HEK293T (cell line): ENCODE measurements around the gene XIST.
A peak's percentile ranks its signal among the peaks of the same experiment; 100 is the strongest.
"Not testable (repeated sequence)": the region's sequence is repeated elsewhere in the genome, so short reads cannot be mapped to it uniquely, and the experiment has no call there.

Experiments
- CTCF ChIA-PET: fragments of 350-600 bp; formaldehyde crosslinking; extraction: SDS; loops from one replicate; lab custom pipeline; 2021; ENCODE audit warnings: antibody characterized with exemption, inconsistent platforms; lab: Yijun Ruan, JAX
- POLR2A ChIA-PET: fragments of 350-600 bp; formaldehyde crosslinking; extraction: SDS; loops from one replicate; lab custom pipeline; 2020; ENCODE audit warnings: antibody characterized with exemption, inconsistent platforms; lab: Yijun Ruan, JAX
- DNase-seq: peaks from one replicate; pipeline ENCODE4 v3.0.0; 2012; ENCODE audit warnings: mixed read lengths; ENCODE audit errors: extremely low spot score
- ARNT ChIP-seq: fragments of 450-650 bp; IDR thresholded peaks from 2 replicates; pipeline ENCODE4 v1.6.1; 2017; ENCODE audit warnings: mild to moderate bottlenecking
- BHLHE40 ChIP-seq: fragments of 450-650 bp; IDR thresholded peaks from 2 replicates; pipeline ENCODE4 v1.6.1; 2016; ENCODE audit warnings: mild to moderate bottlenecking, moderate library complexity, borderline replicate concordance
- CTBP1 ChIP-seq: fragments of 450-650 bp; IDR thresholded peaks from 2 replicates; pipeline ENCODE4 v1.6.1; 2016; ENCODE audit warnings: borderline replicate concordance
- ELF4 ChIP-seq: fragments of 450-650 bp; IDR thresholded peaks from 2 replicates; pipeline ENCODE4 v1.6.1; 2017; ENCODE audit warnings: antibody characterized with exemption
- FOXA1 ChIP-seq: fragments of 450-650 bp; IDR thresholded peaks from 2 replicates; pipeline ENCODE4 v1.6.1; 2016; ENCODE audit warnings: mild to moderate bottlenecking
- FOXK2 ChIP-seq: fragments of 450-650 bp; IDR thresholded peaks from 2 replicates; pipeline ENCODE4 v1.6.1; 2016; ENCODE audit warnings: mild to moderate bottlenecking
- FOXM1 ChIP-seq: fragments of 450-650 bp; IDR thresholded peaks from 2 replicates; pipeline ENCODE4 v1.6.1; 2017; ENCODE audit warnings: mild to moderate bottlenecking, borderline replicate concordance
- L3MBTL2 ChIP-seq: fragments of 450-650 bp; conservative IDR thresholded peaks from 2 replicates; pipeline ENCODE4 v1.6.1; 2016; ENCODE audit warnings: mild to moderate bottlenecking
- LEF1 ChIP-seq: fragments of 450-650 bp; IDR thresholded peaks from 2 replicates; pipeline ENCODE4 v1.6.1; 2017; ENCODE audit warnings: mild to moderate bottlenecking, borderline replicate concordance
- NFRKB ChIP-seq: fragments of 450-650 bp; IDR thresholded peaks from 2 replicates; pipeline ENCODE4 v1.6.1; 2016; ENCODE audit warnings: mild to moderate bottlenecking, moderate library complexity
- SP1 ChIP-seq: fragments of 450-650 bp; IDR thresholded peaks from 2 replicates; pipeline ENCODE4 v1.6.1; 2017
- SUZ12 ChIP-seq: fragments of 450-650 bp; IDR thresholded peaks from 2 replicates; pipeline ENCODE4 v1.6.1; 2016; ENCODE audit warnings: mild to moderate bottlenecking
- TARDBP ChIP-seq: fragments of 450-650 bp; IDR thresholded peaks from 2 replicates; pipeline ENCODE4 v1.6.1; 2016
- ZNF384 ChIP-seq: fragments of 450-650 bp; IDR thresholded peaks from 2 replicates; pipeline ENCODE4 v1.6.1; 2016
- TF ChIP-seq, protein P1 (sequence below): fragments of 450-650 bp; IDR thresholded peaks from 2 replicates; pipeline ENCODE4 v1.6.1; 2016

Gene XIST

DNA sequence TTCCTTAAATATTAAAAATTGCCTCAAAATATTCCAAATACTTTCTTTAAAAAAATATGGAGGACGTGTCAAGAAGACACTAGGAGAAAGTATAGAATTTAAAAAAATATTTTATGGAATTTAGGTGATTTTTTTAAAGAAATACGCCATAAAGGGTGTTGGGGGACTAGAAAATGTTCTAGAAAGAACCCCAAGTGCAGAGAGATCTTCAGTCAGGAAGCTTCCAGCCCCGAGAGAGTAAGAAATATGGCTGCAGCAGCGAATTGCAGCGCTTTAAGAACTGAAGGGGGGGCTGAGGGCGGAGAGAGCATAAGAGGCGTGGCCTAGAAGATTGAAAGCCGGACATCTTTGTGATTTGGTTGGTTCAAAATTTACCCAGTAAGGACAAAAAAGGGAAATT is at the start of gene XIST:
Gene XIST (minus strand): TSS at position 248 of the 400 bp plus-strand sequence.
- POLR2A ChIA-PET = interaction anchor here (0.6 to 2.0 kb wide), 12 partner anchors 13 to 520 kb away, joined by 3 to 7 read pairs (median 3); no protein-coding TSS in a partner anchor
- DNase-seq = peak; percentile 61
- CTCF ChIA-PET = interaction anchor here (0.5 to 0.7 kb wide), 2 partner anchors 12 to 167 kb away, joined by 3 read pairs; no protein-coding TSS in a partner anchor
- TF ChIP-seq FOXK2 (no peak), ELF4 (peak; percentile 78), ZNF384 (peak; percentile 54; the same call in 1 of the 2 replicates), SP1 (no peak)
- TF ChIP-seq, protein P1, sequence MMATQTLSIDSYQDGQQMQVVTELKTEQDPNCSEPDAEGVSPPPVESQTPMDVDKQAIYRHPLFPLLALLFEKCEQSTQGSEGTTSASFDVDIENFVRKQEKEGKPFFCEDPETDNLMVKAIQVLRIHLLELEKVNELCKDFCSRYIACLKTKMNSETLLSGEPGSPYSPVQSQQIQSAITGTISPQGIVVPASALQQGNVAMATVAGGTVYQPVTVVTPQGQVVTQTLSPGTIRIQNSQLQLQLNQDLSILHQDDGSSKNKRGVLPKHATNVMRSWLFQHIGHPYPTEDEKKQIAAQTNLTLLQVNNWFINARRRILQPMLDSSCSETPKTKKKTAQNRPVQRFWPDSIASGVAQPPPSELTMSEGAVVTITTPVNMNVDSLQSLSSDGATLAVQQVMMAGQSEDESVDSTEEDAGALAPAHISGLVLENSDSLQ = peak; percentile 87

DNA sequence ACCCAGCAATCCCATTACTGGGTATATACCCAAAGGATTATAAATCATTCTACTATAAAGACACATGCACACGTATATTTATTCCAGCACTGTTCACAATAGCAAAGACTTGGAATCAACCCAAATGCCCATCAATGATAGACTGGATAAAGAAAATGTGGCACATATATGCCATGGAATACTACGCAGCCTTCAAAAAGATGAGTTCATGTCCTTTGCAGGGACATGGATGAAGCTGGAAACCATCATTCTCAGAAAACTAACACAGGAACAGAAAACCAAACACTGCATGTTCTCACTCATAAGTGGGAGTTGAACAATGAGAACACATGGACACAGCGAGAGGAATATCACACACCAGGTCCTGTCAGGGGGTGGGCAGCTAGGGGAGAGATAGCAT is 45.8 kb upstream of the XIST start:
- CTCF ChIA-PET = interaction anchor here (0.7 kb wide), 1 partner anchor 14 kb away, joined by 3 read pairs; no protein-coding TSS in a partner anchor
- POLR2A ChIA-PET, DNase-seq: not testable (repeated sequence)

- DNase-seq, CTCF ChIA-PET: not testable (repeated sequence)
- POLR2A ChIA-PET = interaction anchor here (0.9 to 1.6 kb wide), 4 partner anchors 38 to 52 kb away, joined by 3 to 4 read pairs (median 4); partner anchors contain the start of gene XIST
Measured at GRCh38 chrX:73892515-73893090, 40.1 kb upstream of the XIST start.

DNA sequence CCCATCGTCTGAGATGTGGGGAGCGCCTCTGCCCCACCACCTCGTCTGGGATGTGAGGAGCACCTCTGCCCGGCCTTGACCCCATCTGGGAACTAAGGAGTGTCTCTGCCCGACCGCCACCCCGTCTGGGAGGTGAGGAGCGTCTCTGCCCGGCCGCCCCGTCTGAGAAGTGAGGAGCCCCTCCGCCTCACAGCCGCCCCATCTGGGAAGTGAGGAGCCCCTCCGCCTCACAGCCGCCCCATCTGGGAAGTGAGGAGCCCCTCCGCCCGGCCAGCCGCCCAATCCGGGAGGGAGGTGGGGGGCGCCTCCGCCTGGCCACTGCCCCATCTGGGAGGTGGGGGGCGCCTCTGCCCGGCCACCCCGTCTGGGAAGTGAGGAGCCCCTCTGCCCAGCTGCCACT is 29.7 kb upstream of the XIST start:
- POLR2A ChIA-PET, CTCF ChIA-PET, DNase-seq: not testable (repeated sequence)

DNA sequence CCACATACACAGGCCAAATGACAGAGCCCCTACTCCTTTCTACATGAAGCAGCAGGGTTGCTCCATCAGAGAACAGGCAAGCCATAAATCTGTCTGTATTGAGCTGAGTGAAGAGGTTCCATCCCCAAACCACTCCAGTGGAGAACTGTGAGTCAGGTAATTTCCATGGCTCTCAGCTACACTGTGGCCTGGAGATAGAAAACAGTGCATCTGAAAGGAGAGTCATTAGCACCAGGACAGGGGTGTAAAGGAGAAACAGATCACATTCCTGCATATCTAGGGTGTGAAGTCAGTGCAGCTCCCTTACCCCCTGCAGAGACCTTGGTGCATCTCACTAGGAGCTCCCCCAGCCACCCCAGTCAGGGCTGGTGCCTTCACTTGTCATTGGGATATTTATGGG is 25.2 kb upstream of the XIST start:
- ChIA-PET CTCF (no interaction called here), POLR2A (no interaction called here)
- no peak for DNase-seq
- TF ChIP-seq CTBP1 = no peak
- TF ChIP-seq, protein P1 = peak; percentile 52

GRCh38 chrX:73876911-73877310 is 24.4 kb upstream of the XIST start:
- ChIA-PET POLR2A (no interaction called here), CTCF (no interaction called here)
- no peak for DNase-seq
- TF ChIP-seq ELF4 (no peak), FOXA1 (no peak), ZNF384 (no peak), L3MBTL2 (no peak), ARNT (no peak), BHLHE40 (no peak), FOXK2 (no peak), FOXM1 (no peak), SUZ12 (no peak), NFRKB (no peak), CTBP1 (no peak), LEF1 (no peak), SP1 (no peak), TARDBP (no peak)
- TF ChIP-seq, protein P1 = no peak

DNA sequence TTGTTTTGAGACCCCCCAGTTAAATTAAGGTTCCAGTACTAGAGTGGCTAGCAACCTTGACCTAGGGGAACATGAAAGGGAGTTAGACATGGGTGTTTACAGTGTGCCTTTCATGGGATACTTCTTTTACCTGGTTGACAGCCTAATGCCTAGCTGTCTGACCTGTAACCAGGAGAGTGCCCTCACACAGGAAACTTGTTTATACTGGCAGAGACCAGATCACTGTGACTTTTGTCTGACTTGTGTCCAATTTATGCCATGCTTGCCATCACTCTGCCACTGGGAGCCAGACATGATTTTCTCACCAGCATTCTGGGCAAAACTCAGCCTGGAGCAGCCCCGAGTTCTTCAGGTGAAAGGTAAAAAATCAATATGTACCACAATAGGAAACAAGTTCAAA is 16.4 kb upstream of the XIST start:
- CTCF ChIA-PET = no interaction called here
- no peak for TF ChIP-seq BHLHE40
- TF ChIP-seq SP1 = no peak
- TF ChIP-seq, protein P1 = no peak
- no peak for TF ChIP-seq LEF1
- TF ChIP-seq FOXM1 = no peak
- TF ChIP-seq FOXK2 = no peak
- no peak for TF ChIP-seq FOXA1
- no peak for TF ChIP-seq ZNF384
- TF ChIP-seq SUZ12 = no peak
- DNase-seq = no peak
- POLR2A ChIA-PET = no interaction called here

DNA sequence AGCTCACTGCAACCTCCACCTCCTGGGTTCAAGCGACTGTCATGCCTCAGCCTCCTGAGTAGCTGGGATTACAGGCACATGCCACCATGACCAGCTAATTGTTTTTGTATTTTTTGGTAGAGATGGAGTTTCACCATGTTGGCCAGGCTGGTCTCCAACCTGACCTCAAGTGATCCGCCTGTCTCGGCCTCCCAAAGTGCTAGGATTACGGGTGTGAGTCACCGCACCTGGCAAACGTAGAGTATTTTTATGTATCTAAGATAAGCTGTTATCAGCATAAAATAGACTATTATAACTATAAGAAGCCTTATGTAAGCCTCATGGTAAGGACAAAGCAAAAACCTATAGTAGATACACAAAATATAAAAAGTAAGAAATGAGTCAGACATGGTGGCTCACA is 14.6 kb upstream of the XIST start:
- ChIA-PET POLR2A (interaction anchor here (1.2 kb wide), 1 partner anchor 50 kb away, joined by 3 read pairs; no protein-coding TSS in a partner anchor), CTCF (no interaction called here)
- TF ChIP-seq CTBP1 (no peak), L3MBTL2 (no peak), SUZ12 (no peak), ELF4 (no peak), NFRKB (no peak), SP1 (no peak), FOXK2 (no peak)
- DNase-seq = no peak
